Peyer's patch (tissue), 4 donors: ENCODE results near the gene PDE6H.

Experiments used
- POLR2A ChIP-seq, 2 donors: fragments of 450-650 bp; IDR thresholded peaks; one replicate each; pipeline ENCODE4 v1.5.1; 2017; ENCODE audit warnings: antibody characterized with exemption in 2 of 2, mild to moderate bottlenecking in 2 of 2, moderate library complexity in 2 of 2
- TF ChIP-seq, protein P1 (sequence below), 6 experiments: fragments of 450-650 bp in 4 of 6; fragments of 200-600 bp in 2 of 6; sonication (generic) in 1 of 6; IDR thresholded peaks; one replicate each; pipeline ENCODE4 v1.5.1; 2017 to 2019; ENCODE audit warnings: antibody characterized with exemption in 6 of 6, mild to moderate bottlenecking in 3 of 6, moderate library complexity in 1 of 6

DNA sequence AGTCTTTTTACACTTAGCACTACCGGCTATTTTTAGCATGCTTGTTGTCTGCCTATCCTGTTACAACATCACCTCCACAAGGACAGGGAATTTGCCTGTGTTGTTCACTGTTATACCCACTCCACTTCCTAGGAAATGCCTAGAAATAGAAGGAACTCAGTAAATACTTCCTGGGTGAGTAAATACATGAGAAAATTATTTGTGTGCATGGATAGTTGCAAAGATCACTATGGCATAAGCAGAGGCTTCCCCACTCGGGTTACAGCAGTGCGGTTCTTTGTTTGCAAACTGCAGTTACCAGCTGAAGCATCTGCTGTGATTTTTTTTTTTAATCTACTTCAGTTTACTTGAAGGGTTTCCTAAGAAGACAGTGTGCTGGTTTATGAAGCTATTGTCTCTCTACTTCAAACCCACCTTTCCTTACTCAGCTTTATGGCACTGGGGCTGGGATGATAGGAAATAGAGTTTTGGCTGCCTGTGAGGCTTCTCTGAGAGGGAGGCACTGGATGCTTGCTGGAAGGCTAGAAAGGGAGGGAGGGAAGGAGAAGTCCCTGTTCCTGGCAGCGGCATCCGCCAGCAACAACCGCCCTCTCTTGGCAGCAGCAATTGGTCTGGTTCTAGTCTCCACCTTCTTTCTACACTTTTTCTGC is 29.0 kb downstream of the PDE6H start:
- TF ChIP-seq, protein P1, sequence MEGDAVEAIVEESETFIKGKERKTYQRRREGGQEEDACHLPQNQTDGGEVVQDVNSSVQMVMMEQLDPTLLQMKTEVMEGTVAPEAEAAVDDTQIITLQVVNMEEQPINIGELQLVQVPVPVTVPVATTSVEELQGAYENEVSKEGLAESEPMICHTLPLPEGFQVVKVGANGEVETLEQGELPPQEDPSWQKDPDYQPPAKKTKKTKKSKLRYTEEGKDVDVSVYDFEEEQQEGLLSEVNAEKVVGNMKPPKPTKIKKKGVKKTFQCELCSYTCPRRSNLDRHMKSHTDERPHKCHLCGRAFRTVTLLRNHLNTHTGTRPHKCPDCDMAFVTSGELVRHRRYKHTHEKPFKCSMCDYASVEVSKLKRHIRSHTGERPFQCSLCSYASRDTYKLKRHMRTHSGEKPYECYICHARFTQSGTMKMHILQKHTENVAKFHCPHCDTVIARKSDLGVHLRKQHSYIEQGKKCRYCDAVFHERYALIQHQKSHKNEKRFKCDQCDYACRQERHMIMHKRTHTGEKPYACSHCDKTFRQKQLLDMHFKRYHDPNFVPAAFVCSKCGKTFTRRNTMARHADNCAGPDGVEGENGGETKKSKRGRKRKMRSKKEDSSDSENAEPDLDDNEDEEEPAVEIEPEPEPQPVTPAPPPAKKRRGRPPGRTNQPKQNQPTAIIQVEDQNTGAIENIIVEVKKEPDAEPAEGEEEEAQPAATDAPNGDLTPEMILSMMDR (IDR thresholded peaks at IDR 0.05) = no peak
- TF ChIP-seq POLR2A (IDR thresholded peaks at IDR 0.05) = no peak
